Naive thymus-derived CD4-positive, alpha-beta T cell (primary cell): Measurements from ENCODE around the gene MOK. TPM values are rescaled to one million over a fixed set of nuclear protein-coding genes. Genes with fewer than 3 reads are reported as not detected.

Experiments
- polyA plus RNA-seq, 2 donors: library from polyadenylated mRNA; unstranded; fragments of 300-500 nt; fragmentation: Illumina TruSeq; gene quantifications; one replicate each; pipeline ENCODE4 v1.2.3, GENCODE V29; 2021
- total RNA-seq, 6 experiments: library from RNA in 5 of 6; stranded (reverse) in 5 of 6; gene quantifications; 1 replicate in 5 of 6; 2 replicates in 1 of 6; pipeline ENCODE4 v1.2.3 and lab custom pipeline; 2021 to 2026

The MOK gene
- total and polyA plus RNA-seq, 7 experiments from 2014 or later: 1.3 to 3.5 (median 1.9) TPM

Other genes starting within 250 kb of the MOK start
- 100 to 1,000 TPM; 229 to 591 (median 361) TPM for gene HSP90AA1, start 218.1 kb downstream of the MOK start, total RNA-seq
- gene HSP90AA1, start 218.1 kb downstream of the MOK start, polyA plus RNA-seq: 100 to 1,000 TPM; 331 to 334 TPM
- 10 to 100 TPM; 33.1 to 67.8 (median 47.5) TPM for gene WDR20, start 165.3 kb downstream of the MOK start, total RNA-seq
- gene WDR20, start 165.3 kb downstream of the MOK start, polyA plus RNA-seq: 10 to 100 TPM in 1 of 2 donors, 1 to 10 TPM in 1; 9.1 to 15.8 TPM
- 10 to 100 TPM; 15.2 to 24.9 (median 22.4) TPM for gene ZNF839, start 14.6 kb upstream of the MOK start, total RNA-seq
- 10 to 100 TPM in 1 of 2 donors, 1 to 10 TPM in 1; 5.9 to 10.1 TPM for gene ZNF839, start 14.6 kb upstream of the MOK start, polyA plus RNA-seq
- 10 to 100 TPM; 16.8 to 34.4 (median 31.8) TPM for gene CINP, start 57.7 kb upstream of the MOK start, total RNA-seq
- gene CINP, start 57.7 kb upstream of the MOK start, polyA plus RNA-seq: 10 to 100 TPM; 43.7 to 57.2 TPM
- gene TECPR2, start 57.8 kb upstream of the MOK start, total RNA-seq: 10 to 100 TPM in 3 of 5 experiments, 1 to 10 TPM in 2; 8.7 to 12.9 (median 11.4) TPM
- 1 to 10 TPM; 5.2 to 6.7 TPM for gene TECPR2, start 57.8 kb upstream of the MOK start, polyA plus RNA-seq
- 1 to 10 TPM; 1.1 to 8.1 (median 2.2) TPM for gene ANKRD9, start 204.6 kb upstream of the MOK start, total RNA-seq
- under 1 TPM; 0.26 to 0.72 TPM for gene ANKRD9, start 204.6 kb upstream of the MOK start, polyA plus RNA-seq